H9 (cell line): ENCODE data around the gene S100P. TPM values are rescaled to one million over a fixed set of nuclear protein-coding genes. Genes with fewer than 3 reads are reported as not detected.
A peak's percentile ranks its signal among the peaks of the same experiment; 100 is the strongest.

Experiments
- DNase-seq: peaks from one replicate; pipeline ENCODE4 v3.0.0-alpha.2; 2017
- H2AFZ ChIP-seq: one replicate; pipeline ENCODE4 v1.6.1; 2013; ENCODE audit warnings: mild to moderate bottlenecking, low read length, control low read depth, moderate library complexity
- H2AK5ac ChIP-seq: 2 replicates; pipeline ENCODE4 v1.6.1; 2013; ENCODE audit warnings: low read length, control low read depth, mixed read lengths; ENCODE audit not compliant: insufficient read length
- H2BK120ac ChIP-seq: one replicate; pipeline ENCODE4 v1.6.1; 2013; ENCODE audit warnings: low read depth, mild to moderate bottlenecking, low read length, control low read depth, inconsistent platforms; ENCODE audit not compliant: poor library complexity, severe bottlenecking
- H2BK12ac ChIP-seq: 2 replicates; pipeline ENCODE4 v1.6.1; 2013; ENCODE audit warnings: low read length, control low read depth, mixed read lengths, low read depth; ENCODE audit not compliant: insufficient read length
- H2BK15ac ChIP-seq: 2 replicates; pipeline ENCODE4 v1.6.1; 2013; ENCODE audit warnings: low read depth, low read length, control low read depth
- H2BK20ac ChIP-seq: one replicate; pipeline ENCODE4 v1.6.1; 2013; ENCODE audit warnings: low read depth, mild to moderate bottlenecking, low read length, control low read depth, inconsistent platforms; ENCODE audit not compliant: poor library complexity, severe bottlenecking
- H2BK5ac ChIP-seq: 2 replicates; pipeline ENCODE4 v1.6.1; 2013; ENCODE audit warnings: low read length, control low read depth, mixed read lengths; ENCODE audit not compliant: insufficient read length
- H3K14ac ChIP-seq: 2 replicates; pipeline ENCODE4 v1.6.1; 2013; ENCODE audit warnings: low read length, control low read depth; ENCODE audit not compliant: insufficient read depth
- H3K18ac ChIP-seq: 2 replicates; pipeline ENCODE4 v1.6.1; 2013; ENCODE audit warnings: low read depth, mild to moderate bottlenecking, mixed read lengths, low read length, control low read depth; ENCODE audit not compliant: insufficient read length
- H3K23ac ChIP-seq: 2 replicates; pipeline ENCODE4 v1.6.1; 2013; ENCODE audit warnings: low read length, control low read depth, mixed read lengths, low read depth; ENCODE audit not compliant: insufficient read length
- H3K23me2 ChIP-seq: 2 replicates; pipeline ENCODE4 v1.6.1; 2013; ENCODE audit warnings: low read depth, mild to moderate bottlenecking, mixed read lengths, low read length, control low read depth; ENCODE audit not compliant: insufficient read length, poor library complexity, severe bottlenecking
- H3K27ac ChIP-seq: 2 replicates; pipeline ENCODE4 v1.5.1; 2013; ENCODE audit warnings: low read length, control low read depth, mixed read lengths, low read depth; ENCODE audit not compliant: insufficient read length
- H3K27me3 ChIP-seq: 2 replicates; pipeline ENCODE4 v1.6.1; 2013; ENCODE audit warnings: low read length, control low read depth, inconsistent platforms; ENCODE audit not compliant: insufficient read depth
- H3K4ac ChIP-seq: 2 replicates; pipeline ENCODE4 v1.6.1; 2013; ENCODE audit warnings: low read depth, mild to moderate bottlenecking, control low read depth, inconsistent platforms, low read length, moderate library complexity
- H3K4me1 ChIP-seq: 2 replicates; pipeline ENCODE4 v1.6.1; 2013; ENCODE audit warnings: low read length, control low read depth, inconsistent platforms; ENCODE audit not compliant: insufficient read depth
- H3K4me2 ChIP-seq: 2 replicates; pipeline ENCODE4 v1.6.1; 2013; ENCODE audit warnings: low read length, control low read depth, mixed read lengths; ENCODE audit not compliant: insufficient read length, insufficient read depth
- H3K56ac ChIP-seq: 2 replicates; pipeline ENCODE4 v1.6.1; 2013; ENCODE audit warnings: low read depth, mild to moderate bottlenecking, mixed read lengths, low read length, control low read depth; ENCODE audit not compliant: insufficient read length
- H3K79me1 ChIP-seq: 2 replicates; pipeline ENCODE4 v1.6.1; 2013; ENCODE audit warnings: low read depth, mild to moderate bottlenecking, moderate library complexity, low read length, control low read depth, inconsistent platforms; ENCODE audit not compliant: insufficient read depth, poor library complexity, severe bottlenecking
- H3K79me2 ChIP-seq: 2 replicates; pipeline ENCODE4 v1.6.1; 2013; ENCODE audit warnings: low read length, control low read depth, inconsistent platforms; ENCODE audit not compliant: insufficient read depth
- H3K9ac ChIP-seq: 2 replicates; pipeline ENCODE4 v1.6.1; 2013; ENCODE audit warnings: low read length, control low read depth, mixed read lengths; ENCODE audit not compliant: insufficient read length; ENCODE audit errors: extremely low read depth
- H3K9me3 ChIP-seq: one replicate; pipeline ENCODE4 v1.6.1; 2013; ENCODE audit warnings: low read depth, low read length, inconsistent platforms; ENCODE audit not compliant: control insufficient read depth
- H3T11ph ChIP-seq: one replicate; pipeline ENCODE4 v1.6.1; 2013; ENCODE audit warnings: mild to moderate bottlenecking, low read length, control low read depth, inconsistent platforms
- H4K20me1 ChIP-seq: one replicate; pipeline ENCODE4 v1.6.1; 2013; ENCODE audit not compliant: control insufficient read depth, insufficient read length, insufficient read depth
- H4K5ac ChIP-seq: 2 replicates; pipeline ENCODE4 v1.6.1; 2013; ENCODE audit warnings: low read depth, mild to moderate bottlenecking, mixed read lengths, low read length, control low read depth; ENCODE audit not compliant: insufficient read length
- H4K8ac ChIP-seq: replicated peaks from 2 replicates; pipeline ENCODE4 v1.6.1; 2013; ENCODE audit warnings: low read length, control low read depth, mixed read lengths, low read depth; ENCODE audit not compliant: insufficient read length
- H4K91ac ChIP-seq: 2 replicates; pipeline ENCODE4 v1.6.1; 2013; ENCODE audit warnings: low read depth, mild to moderate bottlenecking, moderate library complexity, mixed read lengths, low read length, control low read depth; ENCODE audit not compliant: insufficient read length
- H3K27ac Mint-ChIP-seq, 3 experiments: 2 replicates in 2 of 3; 3 replicates in 1 of 3; pipeline ENCODE4 v1.8.0; 2020 to 2021; ENCODE audit warnings: mixed read lengths in 3 of 3, mild to moderate bottlenecking in 1 of 3, moderate library complexity in 1 of 3
- H3K27me3 Mint-ChIP-seq: 2 replicates; pipeline ENCODE4 v1.8.0; 2021; ENCODE audit warnings: low read depth, mild to moderate bottlenecking, moderate library complexity, mixed read lengths
- H3K36me3 Mint-ChIP-seq, 3 experiments: 2 replicates in 2 of 3; 3 replicates in 1 of 3; pipeline ENCODE4 v1.8.0; 2020 to 2021; ENCODE audit warnings: low read depth in 3 of 3, mixed read lengths in 3 of 3; ENCODE audit not compliant: insufficient read depth in 1 of 3
- H3K4me1 Mint-ChIP-seq, 2 experiments: 2 replicates each; pipeline ENCODE4 v1.8.0; 2020; ENCODE audit warnings: mixed read lengths in 2 of 2
- H3K4me3 Mint-ChIP-seq, 2 experiments: 2 replicates in 1 of 2; 3 replicates in 1 of 2; pipeline ENCODE4 v1.8.0; 2020 to 2021; ENCODE audit warnings: mild to moderate bottlenecking in 2 of 2, mixed read lengths in 2 of 2, moderate library complexity in 1 of 2
- H3K9me3 Mint-ChIP-seq, 2 experiments: 2 replicates in 1 of 2; 3 replicates in 1 of 2; pipeline ENCODE4 v1.8.0; 2020; ENCODE audit warnings: mild to moderate bottlenecking in 2 of 2, mixed read lengths in 2 of 2, moderate library complexity in 1 of 2
- WGBS: extraction: QIAGEN DNeasy Blood & Tissue Kit; methylation state at CpG from one replicate; pipeline ENCODE4 v1.1.7; 2013; ENCODE audit warnings: missing lambda C conversion rate, low lambda C conversion rate, mixed read lengths; ENCODE audit not compliant: insufficient read length; ENCODE audit errors: extremely low coverage; 5-methylcytosine and 5-hydroxymethylcytosine counted together
- total RNA-seq: library from RNA; stranded (reverse); gene quantifications from 2 replicates; pipeline ENCODE4 v1.2.1, GENCODE V29; 2021
- TF ChIP-seq, protein P1 (sequence below): fragments of 200-600 bp; sonication (generic); conservative IDR thresholded peaks from 3 replicates; pipeline ENCODE4 v1.8.0; 2021; ENCODE audit warnings: antibody characterized with exemption, mild to moderate bottlenecking

Gene S100P
- total RNA-seq, 1 experiment from 2014 or later = not detected

DNA sequence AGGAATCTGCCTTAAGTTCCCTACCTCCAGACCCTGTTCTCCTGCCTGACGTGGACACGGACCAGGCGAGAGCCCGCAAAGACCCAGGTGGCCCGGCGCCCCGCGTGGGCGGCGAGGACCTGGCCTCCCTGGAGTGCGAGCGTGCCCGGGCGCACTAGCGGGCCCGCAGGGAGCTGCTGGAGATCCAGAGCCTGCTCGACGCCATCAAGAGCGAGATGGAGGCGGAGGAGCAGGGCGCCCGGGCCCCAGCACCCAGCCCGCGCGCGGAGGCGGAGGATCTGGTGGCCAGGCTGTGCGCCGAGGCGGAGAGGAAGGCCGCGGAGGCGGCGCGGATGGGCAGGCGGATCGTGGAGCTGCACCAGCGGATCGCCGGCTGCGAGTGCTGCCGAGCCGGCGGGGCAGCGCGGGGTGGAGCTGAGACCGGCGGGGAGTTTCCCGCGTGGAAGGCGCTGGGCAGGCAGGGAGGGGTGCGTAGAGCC lies 35.0 kb upstream of the S100P start:
- H2BK5ac ChIP-seq = no peak overlapping the region
- H3K4me3 Mint-ChIP-seq = peak overlapping the region; percentile 26 to 50; a peak in 4 of 5 replicates
- H3K27ac Mint-ChIP-seq = no peak overlapping the region

More for the DNA sequence above, 35.0 kb upstream of the S100P start:
- Histone ChIP-seq H3K4me2 (peak overlapping the region; percentile 53), H3K56ac (no peak overlapping the region), H3K18ac (peak overlapping the region; percentile 51), H2AK5ac (no peak overlapping the region), H4K91ac (no peak overlapping the region), H2BK12ac (no peak overlapping the region), H3K27me3 (no peaks in the 10 kb centered on the region; the same call in 1 of the 2 replicates), H2BK120ac (no peak overlapping the region), H3K14ac (peak overlapping the region; percentile 88), H3T11ph (no peak overlapping the region), H3K27ac (no peak overlapping the region), H2BK20ac (no peak overlapping the region), H4K20me1 (no peaks in the 10 kb centered on the region), H3K79me1 (no peaks in the 10 kb centered on the region), H3K23ac (no peak overlapping the region), H3K4ac (no peak overlapping the region), H3K79me2 (no peaks in the 10 kb centered on the region), H3K9ac (no peak overlapping the region), H2AFZ (no peak overlapping the region), H2BK15ac (no peak overlapping the region), H3K9me3 (no peaks in the 10 kb centered on the region), H3K23me2 (peaks cover 3% of the 10 kb centered on the region), H4K5ac (no peak overlapping the region), H4K8ac (no peak overlapping the region), H3K4me1 (no peaks in the 10 kb centered on the region)
- Mint-ChIP-seq H3K27me3 (peaks cover 46% of the 10 kb centered on the region), H3K9me3 (peaks cover 4% of the 10 kb centered on the region in 2 experiments; a peak in 1 of 5 replicates), H3K4me1 (peaks cover 0 to 10% of the 10 kb centered on the region in 2 experiments; a peak in 1 of 4 replicates), H3K36me3 (no peaks in the 10 kb centered on the region)
- no CpG with 5 or more reads among the region's 52 CpGs for WGBS
- peak; percentile 49 for DNase-seq
- TF ChIP-seq, protein P1, sequence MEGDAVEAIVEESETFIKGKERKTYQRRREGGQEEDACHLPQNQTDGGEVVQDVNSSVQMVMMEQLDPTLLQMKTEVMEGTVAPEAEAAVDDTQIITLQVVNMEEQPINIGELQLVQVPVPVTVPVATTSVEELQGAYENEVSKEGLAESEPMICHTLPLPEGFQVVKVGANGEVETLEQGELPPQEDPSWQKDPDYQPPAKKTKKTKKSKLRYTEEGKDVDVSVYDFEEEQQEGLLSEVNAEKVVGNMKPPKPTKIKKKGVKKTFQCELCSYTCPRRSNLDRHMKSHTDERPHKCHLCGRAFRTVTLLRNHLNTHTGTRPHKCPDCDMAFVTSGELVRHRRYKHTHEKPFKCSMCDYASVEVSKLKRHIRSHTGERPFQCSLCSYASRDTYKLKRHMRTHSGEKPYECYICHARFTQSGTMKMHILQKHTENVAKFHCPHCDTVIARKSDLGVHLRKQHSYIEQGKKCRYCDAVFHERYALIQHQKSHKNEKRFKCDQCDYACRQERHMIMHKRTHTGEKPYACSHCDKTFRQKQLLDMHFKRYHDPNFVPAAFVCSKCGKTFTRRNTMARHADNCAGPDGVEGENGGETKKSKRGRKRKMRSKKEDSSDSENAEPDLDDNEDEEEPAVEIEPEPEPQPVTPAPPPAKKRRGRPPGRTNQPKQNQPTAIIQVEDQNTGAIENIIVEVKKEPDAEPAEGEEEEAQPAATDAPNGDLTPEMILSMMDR = no peak
